Lower leg skin (tissue), 4 donors: ENCODE results near the gene CMTM2. TPM values are rescaled to one million over a fixed set of nuclear protein-coding genes. Genes with fewer than 3 reads are reported as not detected.

Experiments
- DNase-seq, 2 donors: peaks; one replicate each; pipeline ENCODE4 v3.0.0-alpha.2; 2019; ENCODE audit warnings: low spot score in 2 of 2
- H3K4me3 ChIP-seq: fragments of 200-600 bp; sonication (generic); 2 replicates; pipeline ENCODE4 v1.5.1; 2017; ENCODE audit warnings: mild to moderate bottlenecking, low read depth; ENCODE audit not compliant: poor library complexity, severe bottlenecking
- POLR2A ChIP-seq, 2 donors: fragments of 450-650 bp; IDR thresholded peaks; one replicate each; pipeline ENCODE4 v1.6.1; 2016 to 2017; ENCODE audit warnings: antibody characterized with exemption in 2 of 2, mild to moderate bottlenecking in 1 of 2, moderate library complexity in 1 of 2
- WGBS, 2 donors: methylation state at CpG; one replicate each; pipeline ENCODE4 v1.1.5; 2018; 5-methylcytosine and 5-hydroxymethylcytosine counted together
- intact Hi-C: fragments of 100-400 bp; cut with DNase I; formaldehyde crosslinking; loops from one replicate; pipeline ENCODE4 v1.15.0; 2023; ENCODE audit warnings: low total_unique reads
- total RNA-seq, 4 donors: library from RNA; depleted of rRNA; stranded (reverse); fragments of >200 nt; gene quantifications; one replicate each; pipeline ENCODE4 v1.1.0, GENCODE V29; 2016
- TF ChIP-seq, protein P1 (sequence below), 3 donors: fragments of 450-650 bp; IDR thresholded peaks; one replicate each; pipeline ENCODE4 v1.5.1; 2016; ENCODE audit warnings: antibody characterized with exemption in 3 of 3, mild to moderate bottlenecking in 3 of 3, moderate library complexity in 2 of 3

CMTM2 gene
- total RNA-seq, 4 donors from 2014 or later = 0.26 TPM; not detected in 3

DNA sequence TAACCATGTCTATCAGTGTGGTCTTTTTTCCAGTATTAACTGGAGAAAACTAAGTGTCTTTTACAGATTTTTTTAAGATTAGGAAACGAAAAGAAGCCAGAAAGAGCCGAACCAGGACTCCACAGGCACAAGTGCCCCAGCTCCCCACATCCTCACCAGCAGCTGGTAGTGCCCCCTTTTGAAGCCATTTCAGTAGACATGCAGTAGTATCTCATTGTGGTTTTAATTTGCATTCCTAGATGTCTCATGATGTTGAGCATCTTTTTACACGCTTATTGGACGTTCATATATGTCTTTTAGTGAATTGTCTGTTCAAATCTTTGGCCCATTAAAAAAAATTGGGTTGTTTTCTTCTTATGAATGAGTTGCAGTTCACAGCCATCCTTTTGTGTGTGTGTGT lies 20.5 kb downstream of the CMTM2 start:
- DNase-seq = no peak
- TF ChIP-seq, protein P1, sequence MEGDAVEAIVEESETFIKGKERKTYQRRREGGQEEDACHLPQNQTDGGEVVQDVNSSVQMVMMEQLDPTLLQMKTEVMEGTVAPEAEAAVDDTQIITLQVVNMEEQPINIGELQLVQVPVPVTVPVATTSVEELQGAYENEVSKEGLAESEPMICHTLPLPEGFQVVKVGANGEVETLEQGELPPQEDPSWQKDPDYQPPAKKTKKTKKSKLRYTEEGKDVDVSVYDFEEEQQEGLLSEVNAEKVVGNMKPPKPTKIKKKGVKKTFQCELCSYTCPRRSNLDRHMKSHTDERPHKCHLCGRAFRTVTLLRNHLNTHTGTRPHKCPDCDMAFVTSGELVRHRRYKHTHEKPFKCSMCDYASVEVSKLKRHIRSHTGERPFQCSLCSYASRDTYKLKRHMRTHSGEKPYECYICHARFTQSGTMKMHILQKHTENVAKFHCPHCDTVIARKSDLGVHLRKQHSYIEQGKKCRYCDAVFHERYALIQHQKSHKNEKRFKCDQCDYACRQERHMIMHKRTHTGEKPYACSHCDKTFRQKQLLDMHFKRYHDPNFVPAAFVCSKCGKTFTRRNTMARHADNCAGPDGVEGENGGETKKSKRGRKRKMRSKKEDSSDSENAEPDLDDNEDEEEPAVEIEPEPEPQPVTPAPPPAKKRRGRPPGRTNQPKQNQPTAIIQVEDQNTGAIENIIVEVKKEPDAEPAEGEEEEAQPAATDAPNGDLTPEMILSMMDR (IDR thresholded peaks at IDR 0.05) = no peak
- no peak for TF ChIP-seq POLR2A (IDR thresholded peaks at IDR 0.05)
- intact Hi-C loops = no loop called here

DNA sequence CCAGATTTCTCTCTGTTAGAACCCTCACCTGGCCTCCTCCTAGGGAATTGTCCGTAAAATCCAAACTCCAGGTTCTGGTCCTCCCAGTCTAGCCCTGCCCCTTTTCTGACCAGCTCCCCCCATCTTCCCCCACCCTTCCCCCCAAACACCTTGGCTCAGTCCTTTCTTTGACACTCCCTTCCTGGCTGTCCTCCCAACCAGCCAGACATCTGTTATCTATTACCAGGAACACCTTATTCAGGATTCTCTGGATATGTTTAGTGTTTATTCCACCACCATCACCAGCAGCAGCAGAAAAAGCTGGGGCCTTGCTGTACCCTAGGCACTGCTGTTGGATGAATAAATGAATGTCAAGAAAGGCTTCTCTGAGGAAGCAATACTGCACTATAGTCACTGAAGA lies 21.2 kb downstream of the CMTM2 start:
- DNase-seq = no peak
- intact Hi-C loops = no loop called here
- TF ChIP-seq POLR2A (IDR thresholded peaks at IDR 0.05) = no peak
- TF ChIP-seq, protein P1 (IDR thresholded peaks at IDR 0.05) = no peak
- 100% methylated on average over 1 of the region's 1 CpG for WGBS, 2 donors
- no peak overlapping the region for H3K4me3 ChIP-seq

More for the DNA sequence above, 20.5 kb downstream of the CMTM2 start:
- no peak overlapping the region for H3K4me3 ChIP-seq
- WGBS, 2 donors = 91% methylated on average over 4 of the region's 4 CpGs

DNA sequence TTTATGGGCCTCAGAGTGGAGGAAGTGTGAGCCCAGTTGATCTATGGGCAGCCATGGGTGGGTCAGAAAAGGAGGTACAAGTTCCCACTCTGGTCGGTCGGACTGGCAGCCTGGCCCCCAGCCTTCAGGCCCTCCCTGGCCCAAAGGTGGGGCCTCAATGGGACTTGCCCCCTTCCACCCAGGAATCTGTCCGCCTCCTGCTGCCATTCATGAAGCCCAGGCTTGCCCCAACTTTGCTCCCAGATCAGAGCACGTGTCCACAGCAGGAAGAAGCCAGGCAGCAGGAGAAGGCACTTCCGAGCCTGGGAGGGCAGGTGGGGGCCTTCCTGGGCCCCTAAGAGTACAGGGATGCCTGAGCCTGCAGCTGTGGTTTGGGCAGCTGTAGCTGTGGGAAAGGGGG lies 22.2 kb downstream of the CMTM2 start:
- WGBS, 2 donors = 100% methylated on average over 2 to 5 of the region's 5 CpGs
- intact Hi-C loops = no loop called here
- TF ChIP-seq, protein P1 (IDR thresholded peaks at IDR 0.05) = no peak
- no peak for TF ChIP-seq POLR2A (IDR thresholded peaks at IDR 0.05)
- H3K4me3 ChIP-seq = no peak overlapping the region
- DNase-seq = no peak

DNA sequence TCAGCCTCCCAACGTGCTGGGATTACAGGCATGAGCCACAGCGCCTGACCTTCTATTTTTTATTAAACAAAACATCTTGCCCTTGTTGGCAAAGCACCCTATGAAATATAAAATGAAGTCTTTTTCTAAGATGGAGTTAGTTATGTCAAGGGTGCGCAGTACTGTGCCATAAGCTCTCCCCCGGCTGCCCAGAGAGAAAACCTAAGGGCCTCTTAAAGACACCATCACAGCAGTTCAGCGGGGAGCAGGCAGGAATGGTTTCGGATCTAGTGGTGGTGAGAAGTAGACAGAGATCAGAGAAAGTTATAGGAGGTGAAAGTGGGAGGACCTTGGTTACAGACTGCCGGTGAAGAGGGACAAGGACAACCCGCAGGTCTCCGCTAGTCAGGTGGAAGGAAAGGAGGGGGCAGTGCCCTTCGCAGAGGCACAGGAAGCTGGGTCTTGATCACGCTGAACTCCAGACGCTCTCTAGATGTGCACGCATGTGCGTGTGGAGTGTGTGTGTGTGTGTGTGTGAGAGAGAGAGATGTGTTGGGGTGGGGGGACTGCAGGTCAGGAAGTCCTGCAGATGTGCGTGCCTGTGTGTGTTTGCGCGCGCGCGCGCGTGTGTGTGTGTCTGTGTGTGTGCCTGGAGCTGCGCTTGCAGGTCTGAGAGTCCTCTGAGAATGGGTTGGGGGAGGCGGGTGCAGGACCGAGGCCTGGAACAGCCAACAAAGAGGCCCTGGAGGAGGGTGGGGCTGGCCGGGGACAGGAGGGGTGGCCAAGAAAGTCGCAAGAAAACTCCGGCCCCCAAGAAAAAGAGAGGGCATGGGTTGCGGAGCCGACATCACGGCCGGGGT lies 24.5 kb downstream of the CMTM2 start:
- WGBS, 2 donors = 13 to 16% methylated on average over 24 to 32 of the region's 32 CpGs

DNA sequence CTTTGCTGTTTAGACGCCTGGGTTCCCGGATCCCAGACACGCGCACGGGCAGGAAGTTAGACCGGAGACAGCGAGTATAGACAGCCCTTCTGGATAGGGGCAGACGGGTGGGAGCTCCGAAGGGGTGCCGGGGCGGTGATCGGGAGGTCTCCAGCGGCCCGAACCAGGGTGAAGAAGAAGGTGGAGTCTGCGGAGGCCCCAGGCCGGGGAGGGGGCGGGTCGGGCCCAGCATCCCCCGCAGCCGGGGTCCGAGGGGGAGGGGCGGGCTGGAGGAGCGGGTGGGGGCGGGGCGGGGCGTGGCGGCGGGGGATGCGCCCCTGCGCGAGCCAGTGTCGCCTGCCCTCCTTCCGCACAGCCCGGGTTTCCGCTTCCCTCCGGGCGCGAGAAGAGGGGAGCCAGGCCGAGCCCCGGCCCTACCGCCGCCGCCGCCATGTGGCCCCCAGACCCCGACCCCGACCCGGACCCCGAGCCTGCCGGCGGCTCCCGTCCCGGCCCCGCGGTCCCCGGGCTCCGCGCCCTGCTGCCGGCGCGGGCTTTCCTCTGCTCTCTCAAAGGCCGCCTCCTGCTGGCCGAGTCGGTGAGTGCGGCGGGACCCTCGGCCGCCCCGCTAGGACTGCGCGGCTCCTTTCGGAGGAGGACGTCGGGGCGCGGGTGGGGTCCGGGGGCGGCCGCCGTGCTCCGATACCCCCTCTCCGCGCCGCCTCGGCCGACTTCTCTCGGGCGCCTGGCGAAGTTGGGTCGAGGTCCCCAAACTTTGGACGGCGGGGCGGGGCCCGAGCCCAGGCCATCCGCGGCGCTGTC lies 25.3 kb downstream of the CMTM2 start, which contains the start of gene CMTM3:
Gene CMTM3 (plus strand): TSS at position 329 of the 801 bp plus-strand sequence. CDS start 102 bp downstream, at position 431.
- TF ChIP-seq POLR2A (IDR thresholded peaks at IDR 0.05) = no peak
- TF ChIP-seq, protein P1 (IDR thresholded peaks at IDR 0.05) = no peak
- WGBS, 2 donors = 0 to 1% methylated on average over 25 to 35 of the region's 96 CpGs
- intact Hi-C loops = no loop called here
- DNase-seq = peak in 1 of 2 donors; percentile 95
- peak within 1 kb of the TSS; percentile 55 for H3K4me3 ChIP-seq

More for the DNA sequence above, 24.5 kb downstream of the CMTM2 start:
- intact Hi-C loops = no loop called here
- peak; percentile 47 to 92 for DNase-seq
- H3K4me3 ChIP-seq = peak overlapping the region; percentile 55
- TF ChIP-seq POLR2A (IDR thresholded peaks at IDR 0.05) = no peak
- TF ChIP-seq, protein P1 (IDR thresholded peaks at IDR 0.05) = peak in 1 of 3 donors; percentile 60
